ENCODE measurements around the gene DBH. TPM values are rescaled to one million over a fixed set of nuclear protein-coding genes. Genes with fewer than 3 reads are reported as not detected.

Gene DBH
- total and polyA plus RNA-seq, 2 donors (not counting 3 experiments of a cell fraction or from before 2014, with no cell fraction given) = not detected

GRCh38 chr9:133707065-133707762, 71.1 kb downstream of the DBH start:
- intact Hi-C loops (cut with micrococcal nuclease) (no loop called here), dilution Hi-C loops (cut with MboI; ENCODE audit: extremely low pct_ligation_motif_present, low sequenced_read_pairs) (no loop called here)
- H3K27me3 ChIP-seq (ENCODE audit: control insufficient read depth in 2 of 2, insufficient read depth in 2 of 2, low read length in 2 of 2) = peaks cover 0 to 2% of the 10 kb centered on the region in 2 experiments
- FAIRE-seq = no peak
- no peak for DNase-seq (ENCODE audit: low read depth, low spot score)
- H3K27ac ChIP-seq (ENCODE audit: insufficient read depth, low read depth, low read length) = no peak overlapping the region
- H3K9me3 ChIP-seq (replicated peaks; ENCODE audit: control insufficient read depth, insufficient read depth, low read length) = no peaks in the 10 kb centered on the region
- no peaks in the 10 kb centered on the region for H3K4me1 ChIP-seq (ENCODE audit: control insufficient read depth, extremely low read depth, insufficient read depth, low read length)
- no peaks in the 10 kb centered on the region for H3K79me2 ChIP-seq (ENCODE audit: control insufficient read depth, insufficient read depth, low read length)
- ChIA-PET CTCF (no interaction called here), POLR2A (no interaction called here)
- no peak overlapping the region for H3K9ac ChIP-seq (replicated peaks; ENCODE audit: extremely low read depth, insufficient read depth, low read length)
- no TSS peak for BruUV-seq (replicated peaks)
- no peak overlapping the region for H3K4me3 ChIP-seq (replicated peaks in 1 of 3; ENCODE audit: insufficient read depth in 1 of 3, low read depth in 1 of 3, low read length in 3 of 3)
- no peak overlapping the region for H2AFZ ChIP-seq (ENCODE audit: low read depth, low read length)
- H3K36me3 ChIP-seq (ENCODE audit: control insufficient read depth in 2 of 2, extremely low read depth in 1 of 2, insufficient read depth in 2 of 2, low read length in 2 of 2) = no peaks in the 10 kb centered on the region
- H4K20me1 ChIP-seq (replicated peaks; ENCODE audit: control insufficient read depth, extremely low read depth, insufficient read depth, low read length) = no peaks in the 10 kb centered on the region
- TF ChIP-seq GATA2 (IDR thresholded peaks at IDR 0.05; ENCODE audit: insufficient read depth, insufficient read length, low read depth, low read length) = no peak
- TF ChIP-seq CTCF (IDR thresholded peaks at IDR 0.05; ENCODE audit: extremely low read depth in 1 of 2, insufficient read depth in 1 of 2, low read depth in 1 of 2, low read length in 2 of 2) = no peak
- TF ChIP-seq POLR2A (IDR thresholded peaks at IDR 0.05; ENCODE audit: low read depth, low read length) = no peak
- TF ChIP-seq EZH2 (IDR thresholded peaks at IDR 0.05; ENCODE audit: borderline replicate concordance, low read depth, low read length, severe bottlenecking) = no peak
- no peak for TF ChIP-seq POLR2AphosphoS5 (IDR thresholded peaks at IDR 0.05; ENCODE audit: insufficient read depth, low read depth, low read length)
- no peak for TF ChIP-seq FOS (IDR thresholded peaks at IDR 0.05; ENCODE audit: borderline replicate concordance, insufficient read depth, low read length)
- no peak for TF ChIP-seq MYC (IDR thresholded peaks at IDR 0.05; ENCODE audit: low read depth, low read length)
- TF ChIP-seq MAX (IDR thresholded peaks at IDR 0.05; ENCODE audit: insufficient read depth, insufficient read length) = no peak
- no peak for TF ChIP-seq JUN (IDR thresholded peaks at IDR 0.05; ENCODE audit: borderline replicate concordance, insufficient read depth, insufficient read length, low read depth)
- no peak overlapping the region for H3K4me2 ChIP-seq (ENCODE audit: insufficient read depth, low read length)
- H3K9me1 ChIP-seq (replicated peaks; ENCODE audit: control insufficient read depth, extremely low read depth, insufficient read depth, low read length) = no peaks in the 10 kb centered on the region

All from endothelial cell of umbilical vein (primary cell).